ENCODE measurements around the gene DYTN.

DNA sequence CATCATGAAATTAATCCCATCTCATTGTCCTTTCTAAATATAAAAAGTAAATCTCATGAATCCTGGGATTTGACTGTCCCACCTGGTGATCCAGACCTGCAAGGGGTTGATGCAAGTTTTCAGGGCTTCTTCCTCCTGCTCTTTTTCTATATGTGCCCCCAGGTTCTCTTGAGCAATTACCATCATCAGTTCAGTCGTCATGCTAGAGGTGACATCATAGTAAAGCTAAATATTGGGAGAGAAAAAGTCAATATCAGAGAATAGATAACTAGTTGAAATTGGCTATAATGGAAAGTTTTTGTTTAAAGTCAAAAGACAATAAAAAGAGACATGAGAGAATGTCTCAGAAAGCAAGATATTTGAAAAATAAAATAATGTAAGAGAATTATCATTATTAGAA, 38.6 kb upstream of the DYTN start:
- TF ChIP-seq POLR2AphosphoS5 (IDR thresholded peaks at IDR 0.05; ENCODE audit: low read depth, low read length) (no peak), JUND (IDR thresholded peaks at IDR 0.05) (no peak), TCF12 (IDR thresholded peaks at IDR 0.05) (no peak), FOXM1 (IDR thresholded peaks at IDR 0.05; ENCODE audit: low read depth) (no peak), NRF1 (IDR thresholded peaks at IDR 0.05; ENCODE audit: low read depth, low read length) (no peak)
- TF ChIP-seq, protein P1, sequence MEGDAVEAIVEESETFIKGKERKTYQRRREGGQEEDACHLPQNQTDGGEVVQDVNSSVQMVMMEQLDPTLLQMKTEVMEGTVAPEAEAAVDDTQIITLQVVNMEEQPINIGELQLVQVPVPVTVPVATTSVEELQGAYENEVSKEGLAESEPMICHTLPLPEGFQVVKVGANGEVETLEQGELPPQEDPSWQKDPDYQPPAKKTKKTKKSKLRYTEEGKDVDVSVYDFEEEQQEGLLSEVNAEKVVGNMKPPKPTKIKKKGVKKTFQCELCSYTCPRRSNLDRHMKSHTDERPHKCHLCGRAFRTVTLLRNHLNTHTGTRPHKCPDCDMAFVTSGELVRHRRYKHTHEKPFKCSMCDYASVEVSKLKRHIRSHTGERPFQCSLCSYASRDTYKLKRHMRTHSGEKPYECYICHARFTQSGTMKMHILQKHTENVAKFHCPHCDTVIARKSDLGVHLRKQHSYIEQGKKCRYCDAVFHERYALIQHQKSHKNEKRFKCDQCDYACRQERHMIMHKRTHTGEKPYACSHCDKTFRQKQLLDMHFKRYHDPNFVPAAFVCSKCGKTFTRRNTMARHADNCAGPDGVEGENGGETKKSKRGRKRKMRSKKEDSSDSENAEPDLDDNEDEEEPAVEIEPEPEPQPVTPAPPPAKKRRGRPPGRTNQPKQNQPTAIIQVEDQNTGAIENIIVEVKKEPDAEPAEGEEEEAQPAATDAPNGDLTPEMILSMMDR (IDR thresholded peaks at IDR 0.05), result no peak
- TF ChIP-seq, protein P2, sequence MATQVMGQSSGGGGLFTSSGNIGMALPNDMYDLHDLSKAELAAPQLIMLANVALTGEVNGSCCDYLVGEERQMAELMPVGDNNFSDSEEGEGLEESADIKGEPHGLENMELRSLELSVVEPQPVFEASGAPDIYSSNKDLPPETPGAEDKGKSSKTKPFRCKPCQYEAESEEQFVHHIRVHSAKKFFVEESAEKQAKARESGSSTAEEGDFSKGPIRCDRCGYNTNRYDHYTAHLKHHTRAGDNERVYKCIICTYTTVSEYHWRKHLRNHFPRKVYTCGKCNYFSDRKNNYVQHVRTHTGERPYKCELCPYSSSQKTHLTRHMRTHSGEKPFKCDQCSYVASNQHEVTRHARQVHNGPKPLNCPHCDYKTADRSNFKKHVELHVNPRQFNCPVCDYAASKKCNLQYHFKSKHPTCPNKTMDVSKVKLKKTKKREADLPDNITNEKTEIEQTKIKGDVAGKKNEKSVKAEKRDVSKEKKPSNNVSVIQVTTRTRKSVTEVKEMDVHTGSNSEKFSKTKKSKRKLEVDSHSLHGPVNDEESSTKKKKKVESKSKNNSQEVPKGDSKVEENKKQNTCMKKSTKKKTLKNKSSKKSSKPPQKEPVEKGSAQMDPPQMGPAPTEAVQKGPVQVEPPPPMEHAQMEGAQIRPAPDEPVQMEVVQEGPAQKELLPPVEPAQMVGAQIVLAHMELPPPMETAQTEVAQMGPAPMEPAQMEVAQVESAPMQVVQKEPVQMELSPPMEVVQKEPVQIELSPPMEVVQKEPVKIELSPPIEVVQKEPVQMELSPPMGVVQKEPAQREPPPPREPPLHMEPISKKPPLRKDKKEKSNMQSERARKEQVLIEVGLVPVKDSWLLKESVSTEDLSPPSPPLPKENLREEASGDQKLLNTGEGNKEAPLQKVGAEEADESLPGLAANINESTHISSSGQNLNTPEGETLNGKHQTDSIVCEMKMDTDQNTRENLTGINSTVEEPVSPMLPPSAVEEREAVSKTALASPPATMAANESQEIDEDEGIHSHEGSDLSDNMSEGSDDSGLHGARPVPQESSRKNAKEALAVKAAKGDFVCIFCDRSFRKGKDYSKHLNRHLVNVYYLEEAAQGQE (IDR thresholded peaks at IDR 0.05; ENCODE audit: low read depth, low read length), result no peak
- TF ChIP-seq, protein P3, sequence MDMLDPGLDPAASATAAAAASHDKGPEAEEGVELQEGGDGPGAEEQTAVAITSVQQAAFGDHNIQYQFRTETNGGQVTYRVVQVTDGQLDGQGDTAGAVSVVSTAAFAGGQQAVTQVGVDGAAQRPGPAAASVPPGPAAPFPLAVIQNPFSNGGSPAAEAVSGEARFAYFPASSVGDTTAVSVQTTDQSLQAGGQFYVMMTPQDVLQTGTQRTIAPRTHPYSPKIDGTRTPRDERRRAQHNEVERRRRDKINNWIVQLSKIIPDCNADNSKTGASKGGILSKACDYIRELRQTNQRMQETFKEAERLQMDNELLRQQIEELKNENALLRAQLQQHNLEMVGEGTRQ (IDR thresholded peaks at IDR 0.05; ENCODE audit: borderline replicate concordance, low read depth, low read length), result no peak
- TF ChIP-seq, protein P4, sequence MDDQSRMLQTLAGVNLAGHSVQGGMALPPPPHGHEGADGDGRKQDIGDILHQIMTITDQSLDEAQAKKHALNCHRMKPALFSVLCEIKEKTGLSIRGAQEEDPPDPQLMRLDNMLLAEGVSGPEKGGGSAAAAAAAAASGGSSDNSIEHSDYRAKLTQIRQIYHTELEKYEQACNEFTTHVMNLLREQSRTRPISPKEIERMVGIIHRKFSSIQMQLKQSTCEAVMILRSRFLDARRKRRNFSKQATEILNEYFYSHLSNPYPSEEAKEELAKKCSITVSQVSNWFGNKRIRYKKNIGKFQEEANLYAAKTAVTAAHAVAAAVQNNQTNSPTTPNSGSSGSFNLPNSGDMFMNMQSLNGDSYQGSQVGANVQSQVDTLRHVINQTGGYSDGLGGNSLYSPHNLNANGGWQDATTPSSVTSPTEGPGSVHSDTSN (IDR thresholded peaks at IDR 0.05), result no peak
- TF ChIP-seq, protein P5, sequence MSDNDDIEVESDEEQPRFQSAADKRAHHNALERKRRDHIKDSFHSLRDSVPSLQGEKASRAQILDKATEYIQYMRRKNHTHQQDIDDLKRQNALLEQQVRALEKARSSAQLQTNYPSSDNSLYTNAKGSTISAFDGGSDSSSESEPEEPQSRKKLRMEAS (IDR thresholded peaks at IDR 0.05; ENCODE audit: low read depth), result no peak
